Nephron (organoid): ENCODE measurements around the gene UBP1.

Experiments
- H3K27ac Mint-ChIP-seq, 3 experiments: 2 replicates each; pipeline ENCODE4 v1.8.0; 2020; ENCODE audit warnings: mixed read lengths in 3 of 3, mild to moderate bottlenecking in 2 of 3, moderate library complexity in 1 of 3
- H3K27me3 Mint-ChIP-seq: 2 replicates; pipeline ENCODE4 v1.8.0; 2021; ENCODE audit warnings: low read depth, mild to moderate bottlenecking, moderate library complexity, mixed read lengths
- H3K36me3 Mint-ChIP-seq: 2 replicates; pipeline ENCODE4 v1.8.0; 2020; ENCODE audit warnings: low read depth, mixed read lengths
- H3K4me1 Mint-ChIP-seq: 2 replicates; pipeline ENCODE4 v1.8.0; 2020; ENCODE audit warnings: mixed read lengths
- H3K4me3 Mint-ChIP-seq, 3 experiments: 2 replicates each; pipeline ENCODE4 v1.8.0; 2020; ENCODE audit warnings: mild to moderate bottlenecking in 3 of 3, mixed read lengths in 3 of 3, moderate library complexity in 2 of 3
- H3K9me3 Mint-ChIP-seq: 2 replicates; pipeline ENCODE4 v1.8.0; 2020; ENCODE audit warnings: mixed read lengths
- CTCF ChIP-seq, 3 experiments: fragments of 200-600 bp; sonication (generic); IDR thresholded peaks; one replicate each; pipeline ENCODE4 v1.5.0; 2021; ENCODE audit warnings: antibody characterized with exemption in 3 of 3; ENCODE audit not compliant: unreplicated experiment in 3 of 3

Gene UBP1

GRCh38 chr3:33439546-33440327, 468 bp downstream of the UBP1 start:
- Mint-ChIP-seq H3K36me3 (no peaks in the 10 kb centered on the region), H3K4me1 (peaks cover 40% of the 10 kb centered on the region), H3K9me3 (no peaks in the 10 kb centered on the region), H3K27me3 (no peaks in the 10 kb centered on the region), H3K27ac (peak overlapping the region; percentile 99 to 100 (median 99)), H3K4me3 (peak overlapping the region; percentile 99 to 100 (median 99))
- peak in 2 of 3 experiments; percentile 20 to 32 for TF ChIP-seq CTCF (IDR thresholded peaks at IDR 0.05; ENCODE audit: unreplicated experiment in 3 of 3)

- Mint-ChIP-seq H3K4me3 (peak overlapping the region; percentile 87 to 94 (median 90)), H3K27me3 (no peaks in the 10 kb centered on the region), H3K9me3 (no peaks in the 10 kb centered on the region), H3K27ac (peak overlapping the region; percentile 91 to 97 (median 95)), H3K4me1 (peaks cover 40% of the 10 kb centered on the region), H3K36me3 (no peaks in the 10 kb centered on the region)
- TF ChIP-seq CTCF (IDR thresholded peaks at IDR 0.05; ENCODE audit: unreplicated experiment in 3 of 3), result no peak
Measured at GRCh38 chr3:33438881-33439545, 1.2 kb downstream of the UBP1 start.

- no peak for TF ChIP-seq CTCF (IDR thresholded peaks at IDR 0.05; ENCODE audit: unreplicated experiment in 3 of 3)
Measured at GRCh38 chr3:33438284-33438668, 1.9 kb downstream of the UBP1 start.

GRCh38 chr3:33437556-33438283, 2.5 kb downstream of the UBP1 start:
- Mint-ChIP-seq H3K4me3 (peak overlapping the region; percentile 87 to 94 (median 90)), H3K9me3 (no peaks in the 10 kb centered on the region), H3K4me1 (peaks cover 46% of the 10 kb centered on the region), H3K27me3 (no peaks in the 10 kb centered on the region), H3K36me3 (no peaks in the 10 kb centered on the region), H3K27ac (peak overlapping the region; percentile 91 to 97 (median 95))
- no peak for TF ChIP-seq CTCF (IDR thresholded peaks at IDR 0.05; ENCODE audit: unreplicated experiment in 3 of 3)

More at GRCh38 chr3:33438284-33438668, 1.9 kb downstream of the UBP1 start:
- peaks cover 45% of the 10 kb centered on the region for H3K4me1 Mint-ChIP-seq
- H3K27ac Mint-ChIP-seq, result peak overlapping the region; percentile 91 to 97 (median 95)
- no peaks in the 10 kb centered on the region for H3K27me3 Mint-ChIP-seq
- no peaks in the 10 kb centered on the region for H3K36me3 Mint-ChIP-seq
- H3K4me3 Mint-ChIP-seq, result peak overlapping the region; percentile 87 to 94 (median 90)
- no peaks in the 10 kb centered on the region for H3K9me3 Mint-ChIP-seq

- Mint-ChIP-seq H3K27me3 (no peaks in the 10 kb centered on the region), H3K4me1 (peaks cover 72% of the 10 kb centered on the region), H3K36me3 (no peaks in the 10 kb centered on the region), H3K9me3 (no peaks in the 10 kb centered on the region), H3K4me3 (no peak overlapping the region), H3K27ac (no peak overlapping the region)
- TF ChIP-seq CTCF (IDR thresholded peaks at IDR 0.05; ENCODE audit: unreplicated experiment in 3 of 3), result no peak
Measured at GRCh38 chr3:33433843-33434242, 6.4 kb downstream of the UBP1 start.
